Vagina (tissue), 2 donors: ENCODE measurements around the gene PLEKHG7. TPM values are rescaled to one million over a fixed set of nuclear protein-coding genes. Genes with fewer than 3 reads are reported as not detected.

Experiments used
- DNase-seq, 2 donors: peaks; one replicate each; pipeline ENCODE4 v3.0.0-alpha.2; 2017; ENCODE audit errors: extremely low spot score in 2 of 2
- H3K27ac ChIP-seq: fragments of 200-600 bp; sonication (generic); one replicate; pipeline ENCODE4 v1.5.1; 2019
- H3K27me3 ChIP-seq: fragments of 200-600 bp; sonication (generic); one replicate; pipeline ENCODE4 v1.5.1; 2019
- H3K36me3 ChIP-seq, 2 donors: fragments of 200-600 bp; sonication (generic); one replicate each; pipeline ENCODE4 v1.5.1; 2017 to 2019
- H3K4me1 ChIP-seq: fragments of 200-600 bp; sonication (generic); one replicate; pipeline ENCODE4 v1.5.1; 2019
- H3K4me3 ChIP-seq, 2 donors: fragments of 200-600 bp; sonication (generic); 1 replicate in 1 of 2; 2 replicates in 1 of 2; pipeline ENCODE4 v1.5.1; 2016 to 2019
- H3K9me3 ChIP-seq: fragments of 200-600 bp; sonication (generic); one replicate; pipeline ENCODE4 v1.5.1; 2019
- POLR2A ChIP-seq, 2 donors: fragments of 450-650 bp; IDR thresholded peaks; one replicate each; pipeline ENCODE4 v1.6.1; 2017; ENCODE audit warnings: antibody characterized with exemption in 2 of 2, mild to moderate bottlenecking in 2 of 2, moderate library complexity in 2 of 2
- POLR2AphosphoS5 ChIP-seq, 2 donors: sonication (generic); formaldehyde crosslinking; IDR thresholded peaks; one replicate each; pipeline ENCODE4 v1.9.0; 2017; ENCODE audit warnings: antibody characterized with exemption in 2 of 2, mild to moderate bottlenecking in 2 of 2, low read depth in 1 of 2; ENCODE audit not compliant: insufficient read depth in 1 of 2
- intact Hi-C: fragments of 100-400 bp; cut with DNase I; formaldehyde crosslinking; loops from one replicate; pipeline ENCODE4 v1.15.1; 2023
- total RNA-seq: library from RNA; depleted of rRNA; stranded (reverse); fragments of >200 nt; gene quantifications from one replicate; pipeline ENCODE4 v1.2.3, GENCODE V29; 2016
- TF ChIP-seq, protein P1 (sequence below), 3 experiments: fragments of 450-650 bp in 2 of 3; fragments of 200-600 bp in 1 of 3; sonication (generic) in 1 of 3; IDR thresholded peaks; one replicate each; pipeline ENCODE4 v1.5.1; 2017 to 2019; ENCODE audit warnings: antibody characterized with exemption in 3 of 3, mild to moderate bottlenecking in 2 of 3, moderate library complexity in 2 of 3

The PLEKHG7 gene
- total RNA-seq, 1 donor from 2014 or later, result not detected

DNA sequence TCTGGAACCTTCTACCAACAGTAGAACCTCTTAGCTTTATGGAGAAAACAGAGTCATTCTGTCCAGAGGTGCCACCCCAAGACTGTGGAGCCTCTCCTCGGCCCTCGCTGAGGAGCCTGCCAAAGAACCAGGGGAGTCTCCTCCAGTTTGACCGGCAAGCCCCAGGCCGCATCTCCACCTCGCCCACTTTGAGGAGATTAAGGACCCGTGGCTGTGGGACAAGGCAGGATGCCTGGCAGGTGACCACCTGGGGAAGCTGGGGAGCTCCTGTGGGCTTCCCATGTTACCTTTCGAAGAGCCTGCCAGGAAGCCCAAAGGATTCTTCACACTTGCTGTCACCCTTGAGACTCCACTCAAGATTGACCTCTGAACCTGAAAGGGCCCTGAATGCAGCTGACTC lies 3.8 kb downstream of the PLEKHG7 start:
- Histone ChIP-seq H3K27ac (no peak overlapping the region), H3K36me3 (no peaks in the 10 kb centered on the region), H3K27me3 (no peaks in the 10 kb centered on the region), H3K4me3 (no peak overlapping the region), H3K4me1 (no peaks in the 10 kb centered on the region), H3K9me3 (no peaks in the 10 kb centered on the region)
- no peak for TF ChIP-seq POLR2AphosphoS5 (IDR thresholded peaks at IDR 0.05; ENCODE audit: insufficient read depth in 1 of 2, low read depth in 1 of 2)
- TF ChIP-seq, protein P1, sequence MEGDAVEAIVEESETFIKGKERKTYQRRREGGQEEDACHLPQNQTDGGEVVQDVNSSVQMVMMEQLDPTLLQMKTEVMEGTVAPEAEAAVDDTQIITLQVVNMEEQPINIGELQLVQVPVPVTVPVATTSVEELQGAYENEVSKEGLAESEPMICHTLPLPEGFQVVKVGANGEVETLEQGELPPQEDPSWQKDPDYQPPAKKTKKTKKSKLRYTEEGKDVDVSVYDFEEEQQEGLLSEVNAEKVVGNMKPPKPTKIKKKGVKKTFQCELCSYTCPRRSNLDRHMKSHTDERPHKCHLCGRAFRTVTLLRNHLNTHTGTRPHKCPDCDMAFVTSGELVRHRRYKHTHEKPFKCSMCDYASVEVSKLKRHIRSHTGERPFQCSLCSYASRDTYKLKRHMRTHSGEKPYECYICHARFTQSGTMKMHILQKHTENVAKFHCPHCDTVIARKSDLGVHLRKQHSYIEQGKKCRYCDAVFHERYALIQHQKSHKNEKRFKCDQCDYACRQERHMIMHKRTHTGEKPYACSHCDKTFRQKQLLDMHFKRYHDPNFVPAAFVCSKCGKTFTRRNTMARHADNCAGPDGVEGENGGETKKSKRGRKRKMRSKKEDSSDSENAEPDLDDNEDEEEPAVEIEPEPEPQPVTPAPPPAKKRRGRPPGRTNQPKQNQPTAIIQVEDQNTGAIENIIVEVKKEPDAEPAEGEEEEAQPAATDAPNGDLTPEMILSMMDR (IDR thresholded peaks at IDR 0.05), result no peak
- no peak for TF ChIP-seq POLR2A (IDR thresholded peaks at IDR 0.05)
- no peak for DNase-seq
- intact Hi-C loops, result no loop called here

DNA sequence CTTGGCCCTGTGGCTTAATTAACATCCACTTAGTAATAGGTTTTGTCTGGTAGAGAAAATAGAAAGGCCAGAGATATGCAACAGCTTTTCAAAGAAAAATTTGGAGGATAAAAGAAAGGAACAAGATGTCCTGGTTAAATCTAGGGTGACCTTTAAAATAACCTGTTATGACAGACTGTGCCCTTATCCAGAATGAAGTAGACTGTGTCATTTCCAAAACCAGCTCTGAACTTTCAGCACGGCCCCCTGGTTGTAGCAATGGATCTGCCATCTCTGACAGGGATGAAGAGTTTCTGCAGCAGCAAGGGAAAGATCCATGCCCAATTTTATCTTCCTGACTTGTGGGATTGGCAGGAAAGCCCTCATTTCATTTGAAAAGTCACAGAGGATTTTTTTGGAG lies 5.1 kb downstream of the PLEKHG7 start:
- TF ChIP-seq, protein P1 (IDR thresholded peaks at IDR 0.05), result no peak
- TF ChIP-seq POLR2AphosphoS5 (IDR thresholded peaks at IDR 0.05; ENCODE audit: insufficient read depth in 1 of 2, low read depth in 1 of 2) (no peak), POLR2A (IDR thresholded peaks at IDR 0.05) (no peak)
- intact Hi-C loops, result no loop called here

DNA sequence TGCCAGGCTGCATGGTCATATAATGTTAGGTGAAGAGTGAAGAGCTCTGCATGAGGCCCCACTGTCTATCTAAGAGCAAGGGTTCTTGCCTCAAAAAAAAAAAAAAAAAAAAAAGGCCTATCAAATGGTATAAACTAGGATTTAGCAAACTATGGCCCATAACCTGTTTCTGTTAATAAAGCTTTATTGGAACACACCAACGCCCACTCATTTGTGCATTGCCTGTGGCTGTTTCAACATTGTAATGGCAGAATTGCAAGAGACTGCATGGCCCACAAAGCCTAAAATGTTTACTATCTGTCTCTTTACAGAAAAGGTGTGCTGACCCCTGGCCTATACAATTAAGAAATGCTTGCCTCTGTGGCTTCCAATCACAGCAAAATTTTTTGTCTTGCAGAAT lies 12.8 kb downstream of the PLEKHG7 start:
- H3K4me1 ChIP-seq, result no peaks in the 10 kb centered on the region
- no peak overlapping the region for H3K27ac ChIP-seq
- H3K27me3 ChIP-seq, result no peaks in the 10 kb centered on the region
- intact Hi-C loops, result no loop called here
- no peak overlapping the region for H3K4me3 ChIP-seq
- TF ChIP-seq POLR2AphosphoS5 (IDR thresholded peaks at IDR 0.05; ENCODE audit: insufficient read depth in 1 of 2, low read depth in 1 of 2) (no peak), POLR2A (IDR thresholded peaks at IDR 0.05) (no peak)
- TF ChIP-seq, protein P1 (IDR thresholded peaks at IDR 0.05), result no peak
- H3K36me3 ChIP-seq, result no peaks in the 10 kb centered on the region
- no peaks in the 10 kb centered on the region for H3K9me3 ChIP-seq
- no peak for DNase-seq

More for the DNA sequence above, 5.1 kb downstream of the PLEKHG7 start:
- no peaks in the 10 kb centered on the region for H3K4me1 ChIP-seq
- no peaks in the 10 kb centered on the region for H3K36me3 ChIP-seq
- DNase-seq, result no peak
- H3K27me3 ChIP-seq, result no peaks in the 10 kb centered on the region
- H3K4me3 ChIP-seq, result no peak overlapping the region
- H3K27ac ChIP-seq, result no peak overlapping the region
- no peaks in the 10 kb centered on the region for H3K9me3 ChIP-seq

DNA sequence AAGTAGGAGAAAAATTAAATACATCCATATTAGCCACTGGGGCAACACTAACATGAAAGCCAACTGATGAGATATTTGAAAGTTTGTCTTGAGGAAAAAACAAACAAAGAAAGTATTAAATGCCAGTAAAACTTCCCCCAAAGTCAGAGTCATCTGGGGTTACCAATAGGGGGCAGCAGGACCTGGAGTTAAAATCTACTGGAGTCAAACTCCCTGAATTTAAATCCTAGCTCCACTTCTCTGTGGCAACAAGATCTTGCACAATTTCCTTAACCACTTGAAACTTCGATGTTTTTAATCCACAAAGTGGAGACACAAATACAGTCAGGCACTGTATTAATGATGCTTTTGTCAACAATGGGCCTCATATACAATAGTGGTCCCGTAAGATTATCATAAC lies 14.4 kb downstream of the PLEKHG7 start:
- H3K27me3 ChIP-seq, result no peaks in the 10 kb centered on the region
- intact Hi-C loops, result no loop called here
- H3K36me3 ChIP-seq, result no peaks in the 10 kb centered on the region
- no peaks in the 10 kb centered on the region for H3K4me1 ChIP-seq
- no peaks in the 10 kb centered on the region for H3K9me3 ChIP-seq
- no peak for TF ChIP-seq POLR2AphosphoS5 (IDR thresholded peaks at IDR 0.05; ENCODE audit: insufficient read depth in 1 of 2, low read depth in 1 of 2)
- no peak for TF ChIP-seq POLR2A (IDR thresholded peaks at IDR 0.05)
- TF ChIP-seq, protein P1 (IDR thresholded peaks at IDR 0.05), result peak in 1 of 3 experiments; percentile 7
- no peak for DNase-seq
- no peak overlapping the region for H3K4me3 ChIP-seq
- no peak overlapping the region for H3K27ac ChIP-seq

DNA sequence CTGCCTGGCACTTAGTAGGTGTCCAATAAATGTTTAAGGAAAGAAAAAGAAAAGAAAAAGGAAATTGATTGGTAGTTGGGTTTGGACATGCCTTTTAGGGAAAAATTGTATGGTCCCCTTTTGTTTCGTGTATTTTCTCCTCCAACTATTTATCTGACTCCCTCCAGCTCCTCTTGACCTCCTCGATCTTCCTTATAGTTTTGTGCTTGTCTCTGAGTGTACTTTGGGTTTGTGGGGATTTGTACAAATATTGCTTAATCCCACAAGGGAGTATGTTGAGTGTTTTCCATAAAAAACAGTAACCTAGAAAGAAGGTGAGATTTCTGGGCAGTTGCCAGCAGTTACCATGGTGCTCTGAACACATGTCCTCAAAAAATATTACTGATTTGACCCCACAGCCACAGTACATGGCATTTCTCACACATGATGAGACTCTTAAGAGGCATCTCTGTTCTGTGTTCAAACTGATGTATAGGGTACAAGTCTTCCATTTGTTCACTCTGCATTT lies 15.7 kb downstream of the PLEKHG7 start:
- Histone ChIP-seq H3K4me1 (no peaks in the 10 kb centered on the region), H3K9me3 (no peaks in the 10 kb centered on the region), H3K4me3 (no peak overlapping the region), H3K27me3 (no peaks in the 10 kb centered on the region), H3K36me3 (no peaks in the 10 kb centered on the region), H3K27ac (no peak overlapping the region)
- intact Hi-C loops, result no loop called here
- no peak for DNase-seq
- TF ChIP-seq POLR2A (IDR thresholded peaks at IDR 0.05), result no peak
- TF ChIP-seq POLR2AphosphoS5 (IDR thresholded peaks at IDR 0.05; ENCODE audit: insufficient read depth in 1 of 2, low read depth in 1 of 2), result no peak
- TF ChIP-seq, protein P1 (IDR thresholded peaks at IDR 0.05), result no peak
